HT-29 (cell line): Measurements from ENCODE around the gene NPC1L1. TPM values are rescaled to one million over a fixed set of nuclear protein-coding genes. Genes with fewer than 3 reads are reported as not detected.

Experiments used
- DNase-seq: peaks from one replicate; pipeline ENCODE4 v3.0.0-alpha.2; 2015; ENCODE audit warnings: low spot score
- total RNA-seq: library from RNA; depleted of rRNA; stranded (reverse); fragments of >200 nt; shearing (Covaris generic); gene quantifications from 2 replicates; pipeline ENCODE4 v1.2.3, GENCODE V29; 2014

NPC1L1 gene
- total RNA-seq, 1 experiment from 2014 or later, result 0.31 TPM

DNA sequence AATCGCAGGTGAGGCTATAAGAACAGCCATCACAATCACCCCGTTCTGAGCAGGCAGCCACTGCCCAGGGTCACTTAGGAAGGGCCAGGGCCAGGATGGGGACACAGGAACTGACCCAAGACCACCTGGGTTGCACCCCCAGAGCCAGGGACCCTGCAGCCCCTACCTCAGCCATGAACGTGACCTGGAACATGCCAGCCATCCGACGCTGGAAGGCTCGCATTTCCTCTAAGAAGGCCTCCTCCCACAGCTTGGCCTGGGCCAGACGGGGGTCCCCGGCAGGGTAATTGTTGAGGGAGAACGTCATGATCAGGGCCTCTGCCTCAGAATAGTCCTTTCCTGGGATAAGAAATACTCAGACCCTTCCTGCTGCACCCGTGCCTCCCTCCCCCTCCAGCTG, 5.0 kb downstream of the NPC1L1 start:
- DNase-seq, result no peak

DNA sequence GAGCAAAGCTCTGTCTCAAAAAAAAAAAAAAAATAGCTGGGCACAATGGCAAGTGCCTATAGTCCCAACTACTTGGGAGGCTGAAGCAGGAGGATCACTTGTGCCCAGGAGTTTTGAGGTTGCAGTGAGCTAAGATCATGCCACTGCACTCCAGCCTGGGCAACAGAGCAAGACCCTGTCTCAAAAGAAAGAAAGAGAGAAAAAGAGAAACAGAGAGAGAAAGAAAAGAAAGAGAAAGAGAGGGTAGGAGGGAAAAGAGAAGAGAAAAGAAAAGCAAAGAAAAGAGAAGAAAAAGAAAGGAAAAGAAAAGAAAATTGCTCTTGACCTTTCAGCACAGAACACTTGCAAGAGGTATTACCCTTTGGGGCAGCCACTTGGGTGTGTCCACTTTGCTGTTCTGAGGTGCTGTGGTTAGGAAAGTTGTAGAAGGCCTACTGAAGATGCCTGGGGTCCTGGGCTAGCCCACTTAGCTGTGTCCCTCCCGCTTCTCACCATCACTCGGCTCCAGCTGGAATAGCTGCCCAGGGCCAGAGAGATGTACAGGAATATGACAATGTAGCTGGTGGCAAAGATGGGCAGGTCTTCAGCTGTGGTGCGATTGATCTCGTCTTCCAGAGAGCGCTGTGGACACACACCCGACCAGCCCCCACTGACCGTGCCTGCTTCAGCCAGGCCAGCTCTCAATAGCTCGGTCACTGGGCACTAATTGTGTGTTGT, 5.6 kb downstream of the NPC1L1 start:
- no peak for DNase-seq

- peak; percentile 65 for DNase-seq
Measured at GRCh38 chr7:44534501-44534900, 6.6 kb downstream of the NPC1L1 start.

DNA sequence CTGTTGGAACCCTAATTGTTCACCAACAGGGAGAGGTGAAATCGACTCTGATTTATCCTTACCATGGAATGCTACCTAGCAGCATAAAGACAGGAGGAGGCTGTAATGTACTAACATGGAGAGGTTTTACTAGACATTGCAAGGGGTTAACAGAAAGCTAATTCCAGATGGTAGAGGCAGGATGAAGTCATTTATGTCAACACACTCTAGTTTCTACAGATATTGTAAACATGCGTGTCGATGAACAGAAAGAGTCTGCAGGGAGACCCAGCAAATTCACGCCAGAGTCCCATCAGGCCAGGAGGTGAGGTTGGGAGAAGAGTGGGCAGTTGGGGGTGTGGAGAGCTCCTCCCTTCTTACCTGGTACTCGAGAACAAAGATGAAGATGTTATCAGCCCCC, 7.0 kb downstream of the NPC1L1 start:
- DNase-seq, result no peak

GRCh38 chr7:44533301-44534055, 7.7 kb downstream of the NPC1L1 start:
- DNase-seq, result no peak

- no peak for DNase-seq
Measured at GRCh38 chr7:44531421-44532380, 9.4 kb downstream of the NPC1L1 start.

GRCh38 chr7:44530990-44531389, 10.1 kb downstream of the NPC1L1 start:
- DNase-seq, result no peak

DNA sequence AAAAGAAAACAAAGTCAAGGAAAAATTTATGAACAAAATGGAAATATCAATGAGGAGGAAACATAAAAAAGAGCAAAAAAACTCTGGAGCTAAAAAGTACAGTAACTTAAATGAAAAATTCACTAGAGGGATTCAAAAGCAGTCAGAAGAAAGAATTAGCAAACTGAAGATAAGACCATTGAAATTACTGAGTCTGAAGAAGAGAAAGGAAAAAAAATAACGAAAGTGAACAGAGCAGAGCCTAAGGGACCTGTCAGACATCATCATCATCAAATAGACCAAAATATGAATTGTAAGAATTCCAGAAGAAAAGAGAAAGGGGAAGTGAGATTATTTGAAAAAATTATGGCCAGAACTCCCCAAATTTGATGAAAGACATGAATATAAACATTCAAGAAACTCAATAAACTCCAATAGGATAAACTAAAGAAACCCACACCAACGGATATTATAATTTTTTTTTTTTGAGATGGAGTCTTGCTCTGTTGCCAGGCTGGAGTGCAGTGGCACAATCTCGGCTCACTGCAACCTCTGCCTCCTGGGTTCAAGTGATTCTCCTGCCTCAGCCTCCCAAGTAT, 16.2 kb downstream of the NPC1L1 start:
- no peak for DNase-seq

DNA sequence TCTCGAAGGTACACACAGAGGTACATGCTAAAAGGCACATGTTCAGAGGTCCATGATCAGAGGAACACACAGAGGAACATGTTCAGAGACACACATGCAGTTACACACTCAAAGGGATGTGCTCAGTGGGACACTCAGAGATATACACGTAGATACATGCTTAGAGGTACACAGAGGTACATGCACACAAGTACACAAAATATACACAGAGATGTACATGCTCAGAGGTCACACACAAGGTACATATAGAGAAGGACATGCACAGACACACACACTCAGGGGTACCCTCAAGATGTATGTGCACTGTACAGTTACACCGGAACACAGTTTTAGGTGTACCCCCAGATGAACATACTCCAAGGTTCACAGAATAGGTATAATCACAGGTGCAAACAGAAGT, 18.8 kb downstream of the NPC1L1 start:
- no peak for DNase-seq

GRCh38 chr7:44521347-44522095, 19.6 kb downstream of the NPC1L1 start:
- DNase-seq, result no peak

DNA sequence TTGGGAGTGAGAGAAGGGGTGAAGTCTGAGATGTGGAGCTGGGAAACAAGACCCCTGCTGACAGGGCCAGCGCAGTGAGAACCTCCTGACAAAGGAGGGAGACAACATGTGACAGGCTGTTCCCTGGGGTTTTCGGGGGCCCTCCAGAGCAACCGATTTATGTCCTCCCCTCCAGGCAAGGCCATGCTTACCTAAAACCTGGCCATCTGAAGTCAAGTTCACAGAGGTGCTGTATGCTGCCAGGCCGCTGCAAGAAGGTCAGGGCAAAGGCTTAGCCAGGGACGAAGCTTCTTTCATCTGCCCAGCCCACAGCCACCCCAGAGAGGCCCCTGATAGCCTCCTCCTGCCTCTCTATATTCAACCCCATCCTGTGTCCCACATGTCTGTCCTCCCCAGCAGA, 20.6 kb downstream of the NPC1L1 start:
- no peak for DNase-seq

DNA sequence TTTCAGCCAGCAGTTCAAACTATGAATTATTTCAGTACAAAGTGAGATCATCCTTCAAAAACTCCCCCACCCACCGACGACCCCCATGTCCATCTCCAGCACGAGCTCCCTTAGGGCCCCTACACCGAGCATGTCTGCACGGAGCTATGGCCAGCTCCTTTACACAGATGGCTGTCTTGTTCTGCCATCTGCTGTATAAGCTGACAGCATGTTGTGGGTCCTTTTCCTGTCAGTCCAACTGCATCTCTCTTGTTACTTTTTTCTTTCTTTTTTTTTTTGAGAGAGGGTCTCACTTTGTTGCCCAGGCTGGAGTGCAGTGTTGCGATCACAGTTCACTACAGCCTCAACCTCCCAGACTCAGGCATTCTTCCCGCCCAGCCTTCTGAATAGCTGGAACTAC, 21.6 kb downstream of the NPC1L1 start:
- DNase-seq, result no peak

- no peak for DNase-seq
Measured at GRCh38 chr7:44518761-44519160, 22.4 kb downstream of the NPC1L1 start.

DNA sequence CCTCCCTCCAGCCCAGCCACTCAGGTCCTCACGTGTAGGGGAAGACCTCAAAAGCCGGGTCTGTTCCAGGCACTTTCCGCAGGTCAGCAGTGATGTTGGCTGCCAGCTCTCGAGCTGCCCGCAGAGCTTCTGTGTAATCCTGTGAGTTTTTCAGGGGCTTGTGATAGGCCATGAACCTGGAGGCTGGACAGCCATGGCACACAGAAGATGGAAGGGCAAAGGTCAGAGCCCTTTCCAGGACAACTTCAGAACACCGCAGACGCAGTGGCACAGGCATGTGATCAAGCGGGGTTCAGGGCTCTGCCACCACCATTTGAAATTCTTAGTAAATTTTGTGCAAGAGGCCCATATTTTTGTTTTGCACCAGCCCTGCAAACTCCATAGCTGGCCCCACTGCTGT, 24.0 kb downstream of the NPC1L1 start:
- DNase-seq, result no peak

- no peak for DNase-seq
Measured at GRCh38 chr7:44515590-44516268, 25.4 kb downstream of the NPC1L1 start.

DNA sequence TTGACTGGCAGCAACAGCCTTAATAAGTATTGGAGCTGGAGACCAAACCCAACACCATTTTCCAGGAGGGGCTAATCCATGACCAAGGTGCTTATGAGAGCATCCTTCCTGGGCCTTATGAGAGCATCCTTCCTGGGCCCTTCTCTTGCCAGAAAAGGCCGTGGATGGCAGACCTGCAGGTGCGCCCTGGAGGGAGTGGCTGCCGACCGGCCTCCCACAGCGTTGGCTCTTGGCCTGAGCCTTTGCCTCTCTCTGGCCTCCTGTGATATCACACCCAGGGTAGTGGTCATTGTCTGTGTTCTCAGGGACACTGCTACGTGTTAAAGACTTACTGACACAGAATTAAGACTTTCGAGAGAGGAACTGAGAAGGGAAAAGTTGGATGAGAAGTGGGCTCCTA, 28.4 kb downstream of the NPC1L1 start:
- DNase-seq, result no peak

- no peak for DNase-seq
Measured at GRCh38 chr7:44511863-44512468, 29.2 kb downstream of the NPC1L1 start.

GRCh38 chr7:44511236-44511635, 29.9 kb downstream of the NPC1L1 start:
- DNase-seq, result no peak

DNA sequence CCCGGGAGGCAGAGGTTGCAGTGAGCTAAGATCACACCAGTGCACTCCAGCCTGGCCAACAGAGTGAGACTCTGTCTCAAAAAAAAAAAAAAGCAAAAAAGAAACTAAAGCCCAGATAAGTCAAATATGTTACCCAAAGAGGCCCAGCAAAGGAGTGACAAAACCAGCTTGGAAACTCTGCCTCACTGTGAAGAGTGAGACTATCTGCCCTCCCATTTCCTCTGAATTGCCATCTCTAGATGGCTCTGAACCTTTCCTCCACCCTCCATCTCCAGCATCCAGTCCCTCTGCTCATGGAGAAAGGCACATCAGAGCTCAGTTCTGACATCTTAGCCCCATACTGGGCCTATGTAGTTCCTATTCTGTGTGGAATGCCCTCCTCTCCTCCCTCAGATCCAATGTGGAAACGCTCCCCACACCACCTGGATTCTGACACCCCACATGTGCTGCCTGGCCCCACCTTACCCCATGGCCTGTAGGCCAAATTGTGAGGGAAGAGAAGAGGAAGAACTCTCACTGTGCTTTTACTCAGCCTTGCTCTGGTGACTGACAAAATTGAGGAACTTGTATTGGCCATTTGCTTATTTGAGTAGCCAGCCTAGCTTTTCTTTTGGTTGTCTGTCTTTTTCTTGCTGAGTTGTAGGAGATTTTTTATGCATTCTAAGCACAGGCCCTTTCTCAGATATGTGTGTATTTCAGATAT, 32.7 kb downstream of the NPC1L1 start:
- no peak for DNase-seq
